K562 (cell line): Measurements from ENCODE around the gene ELAVL3. TPM values are rescaled to one million over a fixed set of nuclear protein-coding genes. Genes with fewer than 3 reads are reported as not detected.
A peak's percentile ranks its signal among the peaks of the same experiment; 100 is the strongest.

Source experiments
- CBFA2T3 ChIP-seq: fragments of 450-650 bp; IDR thresholded peaks from 2 replicates; pipeline ENCODE4 v1.6.1; 2017
- CBX8 ChIP-seq: fragments of 200-600 bp; sonication (generic); IDR thresholded peaks from 2 replicates; pipeline ENCODE4 v1.6.1; 2012; ENCODE audit warnings: borderline replicate concordance, mixed run types, low read depth, mild to moderate bottlenecking, moderate library complexity, mixed read lengths, low read length, control low read depth, inconsistent platforms; ENCODE audit not compliant: poor library complexity, severe bottlenecking; ENCODE audit errors: extremely low read depth
- CCAR2 ChIP-seq: fragments of 200-400 bp; formaldehyde crosslinking; IDR thresholded peaks from 2 replicates; pipeline ENCODE4 v1.6.1; 2017; ENCODE audit warnings: mild to moderate bottlenecking, low read depth, low read length
- DDX20 ChIP-seq: fragments of 450-650 bp; IDR thresholded peaks from 2 replicates; pipeline ENCODE4 v1.6.1; 2016; ENCODE audit warnings: missing genetic modification characterization, low read depth, mild to moderate bottlenecking, missing compliant biosample characterization, moderate library complexity
- EWSR1 ChIP-seq: fragments of 450-650 bp; IDR thresholded peaks from 2 replicates; pipeline ENCODE4 v1.6.1; 2018; ENCODE audit warnings: borderline replicate concordance, mild to moderate bottlenecking, low read depth, moderate library complexity; ENCODE audit not compliant: partially characterized antibody
- HDAC2 ChIP-seq: fragments of 450-650 bp; IDR thresholded peaks from 2 replicates; pipeline ENCODE4 v1.6.1; 2016; ENCODE audit warnings: mild to moderate bottlenecking
- HIVEP1 ChIP-seq: fragments of 250-450 bp; sonication (Bioruptor Pico); IDR thresholded peaks from 2 replicates; pipeline ENCODE4 v1.4.0; 2020; ENCODE audit warnings: mild to moderate bottlenecking
- KAT8 ChIP-seq: fragments of 450-650 bp; IDR thresholded peaks from 2 replicates; pipeline ENCODE4 v1.6.1; 2016; ENCODE audit warnings: low read depth, mild to moderate bottlenecking
- NFYB ChIP-seq: IDR thresholded peaks from 2 replicates; pipeline ENCODE4 v1.6.1; 2011; ENCODE audit warnings: mild to moderate bottlenecking, moderate library complexity; ENCODE audit not compliant: insufficient read length; ENCODE audit errors: extremely low read depth
- PTRF ChIP-seq: fragments of 450-650 bp; IDR thresholded peaks from 2 replicates; pipeline ENCODE4 v1.6.1; 2016; ENCODE audit warnings: mild to moderate bottlenecking, missing genetic modification characterization, missing compliant biosample characterization
- RAD21 ChIP-seq, 2 experiments: fragments of 250-450 bp in 1 of 2; fragments of 450-650 bp in 1 of 2; sonication (Bioruptor Pico) in 1 of 2; formaldehyde crosslinking in 1 of 2; IDR thresholded peaks in 1 of 2; conservative IDR thresholded peaks in 1 of 2; 2 replicates each; pipeline versions ENCODE4 v1.4.0 to v1.8.0; 2020 to 2022; ENCODE audit warnings: mild to moderate bottlenecking in 2 of 2, moderate library complexity in 1 of 2
- SMAD1 ChIP-seq: fragments of 150-350 bp; IDR thresholded peaks from 2 replicates; pipeline ENCODE4 v1.6.1; 2014; ENCODE audit warnings: low read length, low read depth; ENCODE audit not compliant: partially characterized antibody
- SMAD4 ChIP-seq: fragments of 250-450 bp; sonication (Bioruptor Pico); conservative IDR thresholded peaks from 2 replicates; pipeline ENCODE4 v1.8.0; 2021; ENCODE audit warnings: inconsistent platforms, mild to moderate bottlenecking, moderate library complexity
- SMARCA5 ChIP-seq: fragments of 450-650 bp; IDR thresholded peaks from 2 replicates; pipeline ENCODE4 v1.6.1; 2016
- U2AF2 ChIP-seq: fragments of 200-400 bp; formaldehyde crosslinking; optimal IDR thresholded peaks from 2 replicates; pipeline ENCODE3; 2017; ENCODE audit warnings: low read depth, mild to moderate bottlenecking, low read length
- VEZF1 ChIP-seq: fragments of 200-800 bp; sonication (Bioruptor generic); IDR thresholded peaks from 2 replicates; pipeline ENCODE4 v1.6.1; 2017; ENCODE audit warnings: missing genetic modification characterization, missing compliant biosample characterization
- XRCC4 ChIP-seq: IDR thresholded peaks from one replicate; pipeline ENCODE4 v1.6.1; 2011; ENCODE audit not compliant: insufficient read depth, insufficient read length; ENCODE audit errors: extremely low read depth
- ZFP36 ChIP-seq: fragments of 150-350 bp; IDR thresholded peaks from 2 replicates; pipeline ENCODE4 v1.6.1; 2018; ENCODE audit warnings: low read length, low read depth; ENCODE audit not compliant: partially characterized antibody
- ZFPM2 ChIP-seq: fragments of 250-450 bp; sonication (Bioruptor Pico); IDR thresholded peaks from 2 replicates; pipeline ENCODE4 v1.5.1; 2022; ENCODE audit warnings: mild to moderate bottlenecking
- ZNF12 ChIP-seq: sonication (generic); formaldehyde crosslinking; IDR thresholded peaks from 2 replicates; pipeline ENCODE4 v1.4.0; 2020; ENCODE audit warnings: mild to moderate bottlenecking, missing genetic modification reagents
- ZNF239 ChIP-seq: fragments of 250-450 bp; sonication (Bioruptor Pico); IDR thresholded peaks from 2 replicates; pipeline ENCODE4 v1.4.0; 2020; ENCODE audit warnings: mild to moderate bottlenecking
- ZNF354B ChIP-seq: fragments of 250-450 bp; sonication (Bioruptor Pico); IDR thresholded peaks from 2 replicates; pipeline ENCODE4 v1.4.0; 2020
- ZNF444 ChIP-seq: fragments of 250-450 bp; sonication (Bioruptor Pico); IDR thresholded peaks from 2 replicates; pipeline ENCODE4 v1.4.0; 2020; ENCODE audit warnings: mild to moderate bottlenecking, moderate library complexity
- polyA plus RNA-seq, 8 experiments: library from polyadenylated mRNA; depleted of rRNA in 4 of 8; stranded (reverse) in 5 of 8; unstranded in 3 of 8; fragments of >200 nt; fragmentation: Nextera tagmentation in 2 of 8; fragmentation: Illumina TruSeq in 1 of 8; extraction: Ambion mirVana in 2 of 8; extraction: Trizol in 1 of 8; gene quantifications; 2 replicates each; pipeline versions ENCODE4 v1.2.1 to v1.2.3, GENCODE V29; 2011 to 2014; ENCODE audit warnings: inconsistent platforms in 1 of 8, missing spikeins in 1 of 8
- total RNA-seq, 7 experiments: library from RNA; depleted of rRNA in 6 of 7; stranded (reverse); fragments of >200 nt in 6 of 7; fragmentation: Illumina TruSeq in 2 of 7; extraction: Trizol in 2 of 7; gene quantifications; 2 replicates each; pipeline versions ENCODE4 v1.2.1 to v1.2.3, GENCODE V29; 2011 to 2021; ENCODE audit warnings: low replicate concordance in 1 of 7
- TF ChIP-seq, protein P1 (sequence below): fragments of 250-450 bp; sonication (Bioruptor Pico); IDR thresholded peaks from 2 replicates; pipeline ENCODE4 v1.9.0; 2021; ENCODE audit warnings: mild to moderate bottlenecking
- TF ChIP-seq, protein P2 (sequence below): sonication (generic); IDR thresholded peaks from 2 replicates; pipeline ENCODE4 v1.6.1; 2016
- TF ChIP-seq, protein P3 (sequence below): fragments of 450-650 bp; IDR thresholded peaks from 2 replicates; pipeline ENCODE4 v1.6.1; 2016; ENCODE audit warnings: missing biosample characterization, missing genetic modification characterization
- TF ChIP-seq, protein P4 (sequence below): fragments of 450-650 bp; formaldehyde crosslinking; IDR thresholded peaks from 2 replicates; pipeline ENCODE4 v1.4.0; 2022; ENCODE audit warnings: missing genetic modification characterization

ELAVL3 gene
- total and polyA plus RNA-seq, 9 of the 15 experiments (the other 6 are each of a cell fraction or from before 2014, with no cell fraction given): not detected

GRCh38 chr19:11460207-11460606 lies 20.6 kb downstream of the ELAVL3 start (continued):
- TF ChIP-seq ZNF239 (CRISPR knock-in tag): no peak
- no peak for TF ChIP-seq ZNF444
- TF ChIP-seq U2AF2: no peak
- TF ChIP-seq CBX8: no peak
- TF ChIP-seq CBFA2T3: no peak
- TF ChIP-seq, protein P1, sequence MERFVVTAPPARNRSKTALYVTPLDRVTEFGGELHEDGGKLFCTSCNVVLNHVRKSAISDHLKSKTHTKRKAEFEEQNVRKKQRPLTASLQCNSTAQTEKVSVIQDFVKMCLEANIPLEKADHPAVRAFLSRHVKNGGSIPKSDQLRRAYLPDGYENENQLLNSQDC: no peak
- no peak for TF ChIP-seq KAT8
- TF ChIP-seq SMAD1: no peak
- TF ChIP-seq PTRF (tag): no peak
- peak; percentile 88 for TF ChIP-seq SMARCA5
- no peak for TF ChIP-seq CCAR2
- no peak for TF ChIP-seq ZFPM2 (CRISPR knock-in tag)
- TF ChIP-seq EWSR1: no peak
- TF ChIP-seq SMAD4 (CRISPR knock-in tag): no peak
- peak; percentile 91 for TF ChIP-seq ZFP36
- no peak for TF ChIP-seq NFYB
- no peak for TF ChIP-seq HIVEP1 (CRISPR knock-in tag)
- TF ChIP-seq, protein P2, sequence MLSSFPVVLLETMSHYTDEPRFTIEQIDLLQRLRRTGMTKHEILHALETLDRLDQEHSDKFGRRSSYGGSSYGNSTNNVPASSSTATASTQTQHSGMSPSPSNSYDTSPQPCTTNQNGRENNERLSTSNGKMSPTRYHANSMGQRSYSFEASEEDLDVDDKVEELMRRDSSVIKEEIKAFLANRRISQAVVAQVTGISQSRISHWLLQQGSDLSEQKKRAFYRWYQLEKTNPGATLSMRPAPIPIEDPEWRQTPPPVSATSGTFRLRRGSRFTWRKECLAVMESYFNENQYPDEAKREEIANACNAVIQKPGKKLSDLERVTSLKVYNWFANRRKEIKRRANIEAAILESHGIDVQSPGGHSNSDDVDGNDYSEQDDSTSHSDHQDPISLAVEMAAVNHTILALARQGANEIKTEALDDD: no peak
- peak in 1 of 2 experiments; percentile 24; a peak in 1 of 4 replicates for TF ChIP-seq RAD21 (CRISPR knock-in tag; conservative IDR thresholded peaks at IDR 0.05 in 1 of 2, IDR thresholded peaks at IDR 0.05 in 1 of 2)
- no peak for TF ChIP-seq XRCC4
- TF ChIP-seq, protein P3, sequence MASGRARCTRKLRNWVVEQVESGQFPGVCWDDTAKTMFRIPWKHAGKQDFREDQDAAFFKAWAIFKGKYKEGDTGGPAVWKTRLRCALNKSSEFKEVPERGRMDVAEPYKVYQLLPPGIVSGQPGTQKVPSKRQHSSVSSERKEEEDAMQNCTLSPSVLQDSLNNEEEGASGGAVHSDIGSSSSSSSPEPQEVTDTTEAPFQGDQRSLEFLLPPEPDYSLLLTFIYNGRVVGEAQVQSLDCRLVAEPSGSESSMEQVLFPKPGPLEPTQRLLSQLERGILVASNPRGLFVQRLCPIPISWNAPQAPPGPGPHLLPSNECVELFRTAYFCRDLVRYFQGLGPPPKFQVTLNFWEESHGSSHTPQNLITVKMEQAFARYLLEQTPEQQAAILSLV (tag): no peak
- TF ChIP-seq, protein P4, sequence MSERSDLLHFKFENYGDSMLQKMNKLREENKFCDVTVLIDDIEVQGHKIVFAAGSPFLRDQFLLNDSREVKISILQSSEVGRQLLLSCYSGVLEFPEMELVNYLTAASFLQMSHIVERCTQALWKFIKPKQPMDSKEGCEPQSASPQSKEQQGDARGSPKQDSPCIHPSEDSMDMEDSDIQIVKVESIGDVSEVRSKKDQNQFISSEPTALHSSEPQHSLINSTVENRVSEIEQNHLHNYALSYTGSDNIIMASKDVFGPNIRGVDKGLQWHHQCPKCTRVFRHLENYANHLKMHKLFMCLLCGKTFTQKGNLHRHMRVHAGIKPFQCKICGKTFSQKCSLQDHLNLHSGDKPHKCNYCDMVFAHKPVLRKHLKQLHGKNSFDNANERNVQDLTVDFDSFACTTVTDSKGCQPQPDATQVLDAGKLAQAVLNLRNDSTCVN (CRISPR knock-in tag): no peak
- TF ChIP-seq DDX20 (tag): no peak
- TF ChIP-seq VEZF1 (CRISPR knock-in tag): peak; percentile 89
- TF ChIP-seq ZNF354B: no peak
- no peak for TF ChIP-seq ZNF12 (CRISPR knock-in tag)
- TF ChIP-seq HDAC2: peak; percentile 52; the same call in 1 of the 2 replicates
